Ishikawa (cell line): Measurements from ENCODE around the gene DCAF5.

ENCODE experiments used
- CEBPB ChIP-seq: IDR thresholded peaks from 2 replicates; pipeline ENCODE4 v1.6.1; 2012
- CREB1 ChIP-seq: IDR thresholded peaks from 2 replicates; pipeline ENCODE4 v1.6.1; 2012; ENCODE audit warnings: low read depth
- EGR1 ChIP-seq: IDR thresholded peaks from 2 replicates; pipeline ENCODE4 v1.6.1; 2012
- EP300 ChIP-seq: IDR thresholded peaks from 2 replicates; pipeline ENCODE4 v1.6.1; 2012; ENCODE audit warnings: borderline replicate concordance
- FOXM1 ChIP-seq: IDR thresholded peaks from 2 replicates; pipeline ENCODE4 v1.6.1; 2012; ENCODE audit warnings: low read depth, borderline replicate concordance
- MAX ChIP-seq: IDR thresholded peaks from 2 replicates; pipeline ENCODE4 v1.6.1; 2012
- NFIC ChIP-seq: IDR thresholded peaks from 2 replicates; pipeline ENCODE4 v1.6.1; 2012
- RAD21 ChIP-seq: IDR thresholded peaks from 2 replicates; pipeline ENCODE4 v1.6.1; 2012; ENCODE audit warnings: low read depth
- REST ChIP-seq: IDR thresholded peaks from 2 replicates; pipeline ENCODE4 v1.6.1; 2012; ENCODE audit warnings: low read depth, mild to moderate bottlenecking
- TAF1 ChIP-seq: IDR thresholded peaks from 2 replicates; pipeline ENCODE4 v1.6.1; 2012; ENCODE audit warnings: low read depth, mild to moderate bottlenecking
- TCF12 ChIP-seq: IDR thresholded peaks from 2 replicates; pipeline ENCODE4 v1.6.1; 2012; ENCODE audit warnings: low read depth
- TEAD4 ChIP-seq: IDR thresholded peaks from 2 replicates; pipeline ENCODE4 v1.6.1; 2012
- USF1 ChIP-seq: IDR thresholded peaks from 2 replicates; pipeline ENCODE4 v1.6.1; 2012
- YY1 ChIP-seq: IDR thresholded peaks from 2 replicates; pipeline ENCODE4 v1.6.1; 2012; ENCODE audit warnings: low read depth
- ZBTB7A ChIP-seq: IDR thresholded peaks from 2 replicates; pipeline ENCODE4 v1.6.1; 2012; ENCODE audit warnings: low read depth

The DCAF5 gene

GRCh38 chr14:69096246-69096645 lies 56.7 kb downstream of the DCAF5 start:
- TF ChIP-seq CREB1 (no peak), REST (no peak), NFIC (no peak), ZBTB7A (no peak), TEAD4 (no peak), TAF1 (no peak)

- TF ChIP-seq TEAD4 (no peak), EGR1 (no peak), MAX (no peak), REST (no peak), FOXM1 (no peak), EP300 (no peak), YY1 (no peak), ZBTB7A (no peak), RAD21 (no peak), NFIC (no peak), TCF12 (no peak), USF1 (no peak)
These were observed 58.4 kb downstream of the DCAF5 start for GRCh38 chr14:69094481-69094880.

GRCh38 chr14:69093631-69094421 lies 59.1 kb downstream of the DCAF5 start:
- TF ChIP-seq EP300 (no peak), ZBTB7A (no peak), TCF12 (no peak), EGR1 (no peak), YY1 (no peak), RAD21 (no peak), TAF1 (no peak), NFIC (no peak), TEAD4 (no peak)

- TF ChIP-seq RAD21 (no peak), NFIC (no peak), USF1 (no peak), TAF1 (no peak), EP300 (no peak), EGR1 (no peak), CEBPB (no peak), FOXM1 (no peak), ZBTB7A (no peak), YY1 (no peak), CREB1 (no peak), TEAD4 (no peak), REST (no peak), MAX (no peak), TCF12 (no peak)
These were observed 60.0 kb downstream of the DCAF5 start for GRCh38 chr14:69092840-69093422.
